G401 (cell line): ENCODE data around the gene CSF1. TPM values are rescaled to one million over a fixed set of nuclear protein-coding genes. Genes with fewer than 3 reads are reported as not detected.
A peak's percentile ranks its signal among the peaks of the same experiment; 100 is the strongest.
"Not testable (repeated sequence)": the region's sequence is repeated elsewhere in the genome, so short reads cannot be mapped to it uniquely, and the experiment has no call there.

Experiments
- DNase-seq: peaks from one replicate; pipeline ENCODE4 v3.0.0-alpha.2; 2015; ENCODE audit warnings: low spot score
- in situ Hi-C: cut with HindIII; loops from 2 replicates; pipeline ENCODE4 v1.10.0; 2016; ENCODE audit warnings: low sequenced_read_pairs, mixed read lengths
- total RNA-seq: library from RNA; depleted of rRNA; stranded (reverse); fragments of >200 nt; shearing (Covaris generic); gene quantifications from 2 replicates; pipeline ENCODE4 v1.2.3, GENCODE V29; 2014

CSF1 gene
- total RNA-seq, 1 experiment from 2014 or later, result 13.4 TPM

DNA sequence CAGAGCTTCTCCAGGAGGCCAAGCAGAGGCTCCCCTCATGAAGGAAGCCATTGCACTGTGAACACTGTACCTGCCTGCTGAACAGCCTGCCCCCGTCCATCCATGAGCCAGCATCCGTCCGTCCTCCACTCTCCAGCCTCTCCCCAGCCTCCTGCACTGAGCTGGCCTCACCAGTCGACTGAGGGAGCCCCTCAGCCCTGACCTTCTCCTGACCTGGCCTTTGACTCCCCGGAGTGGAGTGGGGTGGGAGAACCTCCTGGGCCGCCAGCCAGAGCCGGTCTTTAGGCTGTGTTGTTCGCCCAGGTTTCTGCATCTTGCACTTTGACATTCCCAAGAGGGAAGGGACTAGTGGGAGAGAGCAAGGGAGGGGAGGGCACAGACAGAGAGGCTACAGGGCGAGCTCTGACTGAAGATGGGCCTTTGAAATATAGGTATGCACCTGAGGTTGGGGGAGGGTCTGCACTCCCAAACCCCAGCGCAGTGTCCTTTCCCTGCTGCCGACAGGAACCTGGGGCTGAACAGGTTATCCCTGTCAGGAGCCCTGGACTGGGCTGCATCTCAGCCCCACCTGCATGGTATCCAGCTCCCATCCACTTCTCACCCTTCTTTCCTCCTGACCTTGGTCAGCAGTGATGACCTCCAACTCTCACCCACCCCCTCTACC, 19.1 kb downstream of the CSF1 start:
- no peak for DNase-seq
- in situ Hi-C loops, result no loop called here

DNA sequence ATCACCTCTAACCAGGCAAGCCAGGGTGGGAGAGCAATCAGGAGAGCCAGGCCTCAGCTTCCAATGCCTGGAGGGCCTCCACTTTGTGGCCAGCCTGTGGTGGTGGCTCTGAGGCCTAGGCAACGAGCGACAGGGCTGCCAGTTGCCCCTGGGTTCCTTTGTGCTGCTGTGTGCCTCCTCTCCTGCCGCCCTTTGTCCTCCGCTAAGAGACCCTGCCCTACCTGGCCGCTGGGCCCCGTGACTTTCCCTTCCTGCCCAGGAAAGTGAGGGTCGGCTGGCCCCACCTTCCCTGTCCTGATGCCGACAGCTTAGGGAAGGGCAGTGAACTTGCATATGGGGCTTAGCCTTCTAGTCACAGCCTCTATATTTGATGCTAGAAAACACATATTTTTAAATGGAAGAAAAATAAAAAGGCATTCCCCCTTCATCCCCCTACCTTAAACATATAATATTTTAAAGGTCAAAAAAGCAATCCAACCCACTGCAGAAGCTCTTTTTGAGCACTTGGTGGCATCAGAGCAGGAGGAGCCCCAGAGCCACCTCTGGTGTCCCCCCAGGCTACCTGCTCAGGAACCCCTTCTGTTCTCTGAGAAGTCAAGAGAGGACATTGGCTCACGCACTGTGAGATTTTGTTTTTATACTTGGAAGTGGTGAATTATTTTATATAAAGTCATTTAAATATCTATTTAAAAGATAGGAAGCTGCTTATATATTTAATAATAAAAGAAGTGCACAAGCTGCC, 19.8 kb downstream of the CSF1 start:
- in situ Hi-C loops, result no loop called here
- no peak for DNase-seq

DNA sequence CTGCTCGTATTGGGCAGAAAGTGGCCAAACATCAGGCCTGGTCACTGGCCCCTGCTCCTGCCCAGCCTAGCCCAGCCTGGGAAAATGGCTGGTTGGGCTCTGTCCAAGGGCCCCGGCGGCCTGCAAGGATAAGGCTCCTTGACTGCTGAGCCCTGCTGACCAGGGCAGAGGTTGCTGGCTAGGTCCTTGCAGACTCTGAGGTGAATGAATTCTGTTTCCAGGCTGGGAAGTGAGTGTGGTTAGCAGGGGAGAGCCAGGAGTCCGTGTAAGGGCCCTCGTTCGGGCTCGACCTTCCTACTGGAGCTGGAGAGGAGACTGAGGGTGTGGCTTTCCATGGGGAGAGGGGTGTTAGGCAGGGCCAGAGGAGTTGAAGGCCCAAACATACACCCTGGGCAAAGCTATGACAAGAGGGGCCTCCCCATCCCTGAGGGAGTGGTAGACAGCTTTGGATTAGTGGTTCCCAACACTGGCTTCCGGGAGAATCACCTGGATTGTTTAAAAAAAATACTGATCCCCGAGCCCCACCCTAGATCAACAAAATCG, 20.6 kb downstream of the CSF1 start:
- in situ Hi-C loops, result no loop called here
- peak; percentile 30 for DNase-seq

DNA sequence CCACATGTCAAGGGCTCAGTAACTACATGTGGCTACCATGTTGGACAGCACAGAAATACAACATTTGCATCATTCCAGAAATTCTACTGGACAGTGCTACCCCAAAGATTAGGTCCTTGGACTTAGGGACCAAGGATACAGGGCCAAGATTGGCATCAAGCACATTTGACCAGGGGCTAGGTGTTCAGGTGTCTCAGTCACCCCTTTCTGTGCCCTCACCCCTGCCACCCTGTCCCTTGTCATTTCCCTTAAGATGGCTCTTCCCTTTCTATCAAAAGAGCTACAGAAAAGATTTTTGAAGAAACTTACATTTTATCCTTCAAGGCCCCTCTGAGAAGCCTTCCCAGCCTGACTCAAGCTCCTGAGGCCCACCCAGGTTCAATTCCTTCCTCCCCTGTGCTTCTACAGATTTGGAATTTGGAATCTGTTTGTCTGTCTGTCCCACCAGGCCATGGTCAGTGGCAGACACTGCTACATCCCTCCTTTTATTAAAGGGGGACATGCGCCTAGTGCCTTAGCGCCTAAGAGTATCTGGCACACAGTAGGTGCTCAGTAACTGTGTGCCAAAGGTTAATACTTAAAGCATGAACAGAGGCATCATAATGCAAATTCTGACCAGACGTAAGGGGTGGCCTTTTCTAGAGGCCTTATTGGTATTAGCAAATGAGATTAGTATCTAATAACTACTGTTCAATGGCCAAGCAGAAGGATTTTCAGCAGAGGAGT, 21.4 kb downstream of the CSF1 start:
- DNase-seq, result no peak
- in situ Hi-C loops, result no loop called here

DNA sequence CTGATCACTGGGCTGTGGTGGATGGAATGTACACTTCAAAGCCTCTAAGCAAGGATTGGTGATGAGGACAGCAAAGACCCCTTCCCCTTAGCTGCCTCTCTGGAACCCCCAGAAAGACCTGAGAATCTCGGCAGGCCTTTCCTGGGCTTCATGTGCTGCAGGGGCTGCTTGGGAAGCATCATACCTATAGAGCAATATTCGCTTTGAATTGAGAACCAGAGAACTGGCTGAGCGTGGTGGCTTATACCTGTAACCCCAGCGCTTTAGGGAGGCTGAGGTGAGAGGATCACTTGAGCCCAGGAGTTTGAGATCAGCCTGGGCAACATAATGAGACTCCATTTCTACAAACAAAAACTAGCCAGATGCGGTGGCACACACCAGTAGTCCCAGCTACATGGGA, 22.0 kb downstream of the CSF1 start:
- in situ Hi-C loops, result no loop called here
- no peak for DNase-seq

DNA sequence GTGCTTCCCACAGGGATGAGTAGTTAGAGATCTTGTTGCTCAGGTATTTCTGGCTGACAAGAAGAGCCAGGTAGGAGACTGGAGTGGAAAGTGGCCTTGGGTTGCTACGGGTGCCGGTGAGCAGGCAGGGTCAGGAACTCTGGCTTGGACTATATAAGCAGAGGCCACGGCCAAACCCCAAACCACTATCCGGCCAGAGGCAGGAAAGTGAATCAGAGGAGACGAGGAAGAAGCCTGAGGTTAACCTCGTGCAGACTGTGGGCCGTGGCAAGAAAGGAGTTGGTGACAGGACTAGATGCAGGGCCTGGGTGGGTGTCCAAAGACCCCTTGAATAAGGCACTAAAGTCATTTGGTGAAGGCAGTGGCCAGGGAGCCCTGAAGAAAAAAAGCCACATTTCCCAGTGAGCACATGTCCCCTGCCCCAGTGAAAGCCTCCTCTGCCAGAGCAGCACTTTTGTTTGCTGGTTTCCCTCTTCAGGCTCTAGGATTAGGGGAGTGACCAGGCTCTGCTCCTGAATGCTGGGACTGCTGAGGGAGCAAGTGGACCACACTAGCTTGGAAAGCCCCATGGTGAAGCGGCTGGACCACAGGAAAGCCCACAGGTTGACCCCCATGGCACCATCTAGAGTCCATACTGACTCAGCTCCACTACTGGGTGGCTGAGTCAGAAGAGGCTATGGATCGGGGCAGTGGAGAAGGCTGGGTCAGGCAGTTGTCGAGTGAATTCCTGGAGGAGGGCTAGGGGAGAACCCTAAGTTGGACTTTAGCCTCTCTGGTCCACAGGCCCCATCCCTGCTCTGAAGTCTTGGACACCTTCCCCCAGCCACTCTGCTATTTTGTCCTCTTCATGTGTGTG, 23.4 kb downstream of the CSF1 start:
- in situ Hi-C loops, result no loop called here

DNA sequence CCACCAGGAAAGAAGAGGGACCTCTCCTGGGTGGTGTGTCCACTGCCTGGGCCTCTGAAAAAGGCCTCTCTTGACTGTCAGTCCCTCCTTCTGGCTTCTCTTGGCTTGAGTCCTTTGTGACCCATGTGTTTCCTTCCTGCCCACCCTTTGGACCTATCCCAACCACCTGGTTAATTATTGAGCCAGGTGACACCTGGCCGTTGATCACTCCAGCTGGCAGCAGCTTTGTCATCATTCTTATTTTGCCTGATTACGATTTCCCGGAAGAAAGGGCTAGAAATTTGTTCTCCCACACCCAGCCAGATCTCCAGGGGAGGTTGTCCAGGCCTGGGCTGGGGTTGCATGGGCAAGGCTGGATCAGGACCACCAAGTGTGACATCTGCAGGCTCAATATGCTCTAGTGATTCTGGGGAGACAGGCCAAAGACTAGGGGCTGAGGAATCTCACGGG, 24.8 kb downstream of the CSF1 start:
- DNase-seq, result peak; percentile 94

More for the DNA sequence above, 23.4 kb downstream of the CSF1 start:
- DNase-seq, result no peak

DNA sequence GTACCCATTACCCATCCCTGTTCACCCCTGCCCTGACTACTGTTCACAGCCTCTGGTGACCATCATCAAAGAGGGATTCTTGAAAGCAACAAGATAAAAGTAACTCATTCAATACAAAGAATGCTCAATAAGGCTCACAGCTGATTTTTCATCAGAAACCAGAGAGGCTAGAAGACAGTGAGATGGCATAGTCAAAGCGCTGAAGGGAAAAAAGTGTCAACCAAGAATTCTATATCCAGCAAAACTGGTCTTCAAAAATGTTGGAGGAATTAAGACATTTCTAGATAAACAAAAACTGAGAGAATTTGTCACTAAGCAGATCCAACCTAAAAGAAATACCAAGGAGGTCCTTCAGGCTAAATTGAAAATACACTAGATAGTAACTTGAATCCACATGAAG, 27.1 kb downstream of the CSF1 start:
- in situ Hi-C loops, result no loop called here
- DNase-seq, result no peak

More for the DNA sequence above, 24.8 kb downstream of the CSF1 start:
- in situ Hi-C loops, result no loop called here

DNA sequence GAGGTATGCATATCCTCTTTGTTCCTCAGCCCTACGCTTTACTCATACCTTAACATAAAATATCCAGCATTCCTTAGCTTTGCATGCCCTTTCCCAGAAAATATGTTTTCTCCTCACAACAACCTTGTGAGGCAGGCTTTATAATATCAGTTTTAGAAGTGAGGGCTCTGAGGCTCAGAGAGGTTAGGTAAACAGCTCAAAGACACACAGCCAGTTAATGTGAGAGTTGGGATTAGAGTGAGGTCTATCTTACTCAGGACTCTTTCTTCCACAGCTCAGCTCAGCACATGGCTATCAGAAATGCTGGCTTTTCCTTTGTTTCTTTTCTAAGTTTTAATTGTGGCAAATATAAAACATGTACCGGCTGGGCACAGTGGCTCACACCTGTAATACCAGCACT, 27.9 kb downstream of the CSF1 start:
- in situ Hi-C loops, result no loop called here
- DNase-seq, result no peak

DNA sequence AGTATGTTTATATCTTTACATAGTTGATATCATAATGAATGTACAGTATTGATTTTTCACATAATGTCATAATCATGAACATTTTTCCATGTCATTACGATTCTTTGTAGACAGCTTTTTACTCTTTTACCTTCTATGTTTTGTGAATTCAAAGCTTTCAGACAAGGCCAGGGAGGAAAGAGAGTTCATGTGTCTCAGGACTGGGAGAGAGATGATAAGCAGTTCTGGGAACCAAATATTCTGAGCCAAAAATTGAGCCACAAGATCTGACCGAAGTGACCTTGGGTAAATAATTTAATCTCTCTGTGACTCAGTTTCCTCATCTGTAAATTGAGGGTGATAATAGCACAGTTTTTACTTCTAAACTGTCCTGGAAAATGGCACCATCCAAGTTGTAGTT, 31.8 kb downstream of the CSF1 start:
- DNase-seq, result no peak
- in situ Hi-C loops, result no loop called here

DNA sequence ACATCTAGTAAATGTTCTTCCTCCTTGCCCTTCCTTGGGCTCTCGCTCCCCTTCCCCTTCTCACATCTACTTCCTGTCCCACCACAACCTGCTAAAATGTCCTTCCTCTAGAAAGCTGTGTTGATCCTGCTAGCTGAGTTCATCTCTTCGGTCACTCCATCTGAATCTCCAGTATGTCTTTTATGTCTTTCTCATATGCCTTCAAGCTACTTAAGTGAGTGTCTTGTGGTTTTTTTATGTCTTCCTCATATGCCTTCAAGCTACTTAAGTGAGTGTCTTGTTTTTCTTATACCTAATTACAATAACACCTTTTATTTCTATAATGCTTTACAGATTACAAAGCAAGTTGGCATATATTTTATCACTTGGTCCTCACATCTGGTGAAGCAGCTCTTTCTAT, 33.9 kb downstream of the CSF1 start:
- in situ Hi-C loops, result no loop called here
- no peak for DNase-seq

DNA sequence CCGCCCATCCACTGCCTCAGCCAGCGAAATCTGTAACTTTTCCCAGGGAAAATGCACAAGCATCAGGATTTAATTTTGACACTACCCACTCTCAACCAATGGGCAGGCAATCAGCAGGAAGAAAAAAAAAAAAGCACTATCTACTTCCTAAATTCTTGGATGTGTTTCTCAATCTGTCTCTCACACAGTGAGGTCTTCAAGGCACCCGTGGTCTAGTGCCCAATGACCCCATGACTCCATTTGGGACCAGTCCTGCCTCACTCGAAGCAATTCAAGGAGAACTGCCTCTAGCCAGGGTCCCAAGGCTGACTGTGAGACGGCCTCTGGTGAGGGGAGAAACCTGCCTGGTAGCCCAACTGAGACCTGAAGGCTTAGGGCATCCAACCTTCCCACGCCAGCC, 35.9 kb downstream of the CSF1 start:
- no peak for DNase-seq

DNA sequence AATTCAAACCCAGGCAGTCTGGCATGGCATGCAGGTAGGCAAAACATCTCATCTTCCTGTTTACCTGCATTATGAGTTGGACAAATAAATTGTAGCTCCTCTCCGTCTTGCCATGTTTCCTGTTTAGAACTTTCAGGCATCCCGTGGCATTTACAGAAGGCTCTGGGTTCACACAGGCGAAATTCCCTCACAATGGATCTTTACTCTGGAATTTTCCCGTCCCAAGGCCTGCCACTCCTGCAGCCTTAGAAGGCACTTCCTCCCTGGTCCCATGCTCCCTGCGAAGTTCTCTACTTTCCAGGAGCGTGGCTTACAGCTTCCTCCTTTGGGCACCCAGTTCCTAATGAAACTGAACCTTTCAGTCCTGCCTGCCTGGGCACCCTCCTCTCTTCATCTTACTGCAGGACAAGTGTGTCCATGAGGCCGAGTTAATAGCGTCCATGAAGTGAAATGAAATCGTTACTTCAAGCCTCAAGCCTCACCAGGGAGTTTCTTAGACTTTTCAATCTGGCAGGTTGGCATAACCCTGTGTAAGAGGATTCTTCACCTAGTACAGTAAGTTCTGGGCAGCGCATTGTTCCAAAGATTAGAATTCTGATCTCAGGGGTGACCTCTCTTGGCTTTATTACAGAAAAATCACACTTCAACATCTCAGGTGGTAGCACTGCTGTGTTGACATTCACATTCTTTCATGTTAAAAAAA, 37.1 kb downstream of the CSF1 start:
- in situ Hi-C loops, result no loop called here
- DNase-seq, result no peak

More for the DNA sequence above, 35.9 kb downstream of the CSF1 start:
- in situ Hi-C loops, result no loop called here

DNA sequence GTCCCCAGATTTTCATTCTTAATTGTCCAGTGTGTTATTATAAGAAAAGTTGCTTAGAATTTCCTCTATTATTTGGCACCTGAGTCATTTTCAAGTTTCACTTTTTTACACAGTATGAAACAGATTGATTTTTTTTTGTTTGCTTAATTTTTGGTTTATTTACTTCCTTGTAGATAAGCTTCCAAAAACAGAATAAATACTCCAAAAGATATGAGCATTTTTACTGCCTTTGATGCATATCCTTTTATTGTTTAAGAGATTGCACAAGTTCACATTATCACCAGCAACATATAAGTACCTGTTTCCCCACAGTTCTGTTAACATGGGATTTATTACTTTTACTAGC, 37.6 kb downstream of the CSF1 start:
- no peak for DNase-seq
- in situ Hi-C loops, result no loop called here

DNA sequence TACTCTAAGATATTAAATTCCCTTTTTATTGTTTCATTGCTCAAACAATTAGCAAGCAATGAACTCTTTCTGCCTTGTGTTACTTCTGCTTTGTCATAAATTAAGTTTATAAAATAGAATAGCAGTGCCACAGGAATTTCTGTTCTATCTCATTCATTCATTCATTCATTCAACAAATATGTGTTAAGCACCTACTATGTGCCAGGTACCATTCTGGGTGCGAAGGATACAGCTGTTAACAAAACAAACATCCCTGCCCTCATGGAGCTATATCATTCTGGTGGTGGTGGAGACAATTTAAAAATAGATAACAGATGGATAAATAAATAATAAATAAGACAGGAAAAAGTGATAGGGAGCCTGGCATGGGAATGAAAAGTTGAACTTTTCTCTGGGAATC, 39.4 kb downstream of the CSF1 start:
- in situ Hi-C loops, result no loop called here
- no peak for DNase-seq

DNA sequence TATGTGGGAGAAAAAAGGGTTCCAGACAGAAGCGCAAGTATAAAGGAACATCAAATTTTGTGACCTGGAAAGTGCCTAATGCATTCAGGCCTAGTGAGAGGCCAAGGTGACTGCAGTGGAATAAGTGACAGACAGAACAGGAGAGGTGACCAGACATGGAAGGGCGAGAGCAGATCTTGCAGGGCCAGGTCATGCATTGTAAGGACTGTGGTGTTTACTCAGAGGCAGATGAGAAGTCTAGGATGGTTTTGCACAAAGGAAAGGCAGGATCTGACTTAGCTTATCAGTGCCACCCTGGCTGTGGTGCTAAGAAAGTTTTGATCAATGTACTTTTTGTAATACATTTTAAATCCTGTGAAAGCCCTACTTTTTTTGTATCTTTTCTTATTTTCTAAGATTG, 39.9 kb downstream of the CSF1 start:
- in situ Hi-C loops, result no loop called here
- DNase-seq, result no peak

DNA sequence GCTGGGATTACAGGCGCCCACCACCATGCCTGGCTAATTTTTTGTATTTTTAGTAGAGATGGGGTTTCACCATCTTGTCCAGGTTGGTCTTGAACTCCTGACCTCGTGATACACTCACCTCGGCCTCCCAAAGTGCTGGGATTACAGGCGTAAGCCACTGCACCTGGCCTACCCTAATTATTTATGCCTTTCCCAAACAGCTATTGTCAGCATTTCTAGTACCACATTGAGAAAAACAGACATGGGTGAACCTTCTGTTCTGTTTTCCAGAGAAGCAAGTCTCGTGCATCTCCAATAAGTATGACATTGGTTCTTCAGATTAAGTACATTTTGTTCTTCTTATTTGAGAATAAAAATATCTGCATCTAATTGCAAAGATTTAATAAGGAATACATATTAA, 40.9 kb downstream of the CSF1 start:
- in situ Hi-C loops, DNase-seq: not testable (repeated sequence)

DNA sequence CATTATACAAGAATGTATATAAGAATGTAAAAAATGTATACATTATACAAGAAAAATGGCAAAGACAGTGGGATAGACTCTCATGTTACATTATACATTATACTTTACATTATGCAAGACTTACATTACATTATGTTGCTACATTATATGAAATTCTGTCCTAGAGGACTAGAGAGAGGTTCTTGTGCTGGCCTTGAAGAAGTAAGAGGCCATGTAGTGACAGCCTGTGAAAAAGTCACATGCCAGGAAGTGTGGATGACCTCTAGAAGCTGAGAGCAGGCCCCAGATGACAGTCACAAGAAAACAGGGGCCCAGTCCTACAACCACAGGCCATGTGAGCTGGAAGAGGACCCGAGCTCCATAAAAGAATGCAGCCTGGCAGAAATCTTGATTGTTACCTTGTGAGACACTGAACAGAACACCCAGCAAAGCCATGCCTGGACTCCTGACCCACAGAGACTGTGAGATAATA, 43.4 kb downstream of the CSF1 start:
- DNase-seq, result no peak
- in situ Hi-C loops, result no loop called here

DNA sequence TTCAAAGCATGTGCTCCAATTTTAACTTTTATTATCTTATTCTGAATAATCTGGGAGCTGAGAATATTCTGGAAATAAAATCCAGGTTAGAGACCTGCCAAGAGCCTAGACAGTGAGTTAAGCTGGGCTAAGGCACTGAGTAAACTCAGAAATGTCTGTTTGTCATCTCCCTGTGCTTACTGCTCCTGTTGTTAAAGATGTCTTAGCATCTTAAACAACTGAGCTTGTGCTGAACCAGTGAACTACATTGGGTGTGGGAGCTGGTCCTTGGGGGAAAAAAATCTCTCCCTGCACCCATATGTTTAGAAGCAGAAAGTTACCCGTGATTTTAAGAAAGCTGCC, 49.0 kb downstream of the CSF1 start:
- DNase-seq, result no peak
- in situ Hi-C loops, result no loop called here
